ENCODE data around the gene CDK19. TPM values are rescaled to one million over a fixed set of nuclear protein-coding genes. Genes with fewer than 3 reads are reported as not detected.
"Not testable (repeated sequence)": the region's sequence is repeated elsewhere in the genome, so short reads cannot be mapped to it uniquely, and the experiment has no call there.

The CDK19 gene
- polyA plus RNA-seq, 4 donors: 31.3 to 48.7 (median 45.4) TPM

GRCh38 chr6:110633731-110634213 lies 181.5 kb downstream of the CDK19 start:
- DNase-seq (ENCODE audit: low read depth in 4 of 4, low spot score in 3 of 4): no peak

GRCh38 chr6:110629153-110629552 lies 186.1 kb downstream of the CDK19 start:
- no peak for DNase-seq (ENCODE audit: low read depth in 4 of 4, low spot score in 3 of 4)

GRCh38 chr6:110628330-110628729 lies 186.9 kb downstream of the CDK19 start:
- DNase-seq (ENCODE audit: low read depth in 4 of 4, low spot score in 3 of 4): no peak

- DNase-seq (ENCODE audit: low read depth in 4 of 4, low spot score in 3 of 4): no peak
Measured at GRCh38 chr6:110626442-110626841, 188.8 kb downstream of the CDK19 start.

GRCh38 chr6:110625883-110626282 lies 189.4 kb downstream of the CDK19 start:
- no peak for DNase-seq (ENCODE audit: low read depth in 4 of 4, low spot score in 3 of 4)

- no peak for DNase-seq (ENCODE audit: low read depth in 4 of 4, low spot score in 3 of 4)
Measured at GRCh38 chr6:110622912-110623578, 192.2 kb downstream of the CDK19 start.

- DNase-seq (ENCODE audit: low read depth in 4 of 4, low spot score in 3 of 4): no peak
Measured at GRCh38 chr6:110621061-110621460, 194.2 kb downstream of the CDK19 start.

- no peak for DNase-seq (ENCODE audit: low read depth in 4 of 4, low spot score in 3 of 4)
Measured at GRCh38 chr6:110620065-110620464, 195.2 kb downstream of the CDK19 start.

- DNase-seq (ENCODE audit: low read depth in 4 of 4, low spot score in 3 of 4): no peak
Measured at GRCh38 chr6:110619275-110619908, 195.9 kb downstream of the CDK19 start.

GRCh38 chr6:110618591-110619267 lies 196.5 kb downstream of the CDK19 start:
- DNase-seq (ENCODE audit: low read depth in 4 of 4, low spot score in 3 of 4): no peak

- DNase-seq (ENCODE audit: low read depth in 4 of 4, low spot score in 3 of 4): no peak
Measured at GRCh38 chr6:110617057-110617456, 198.2 kb downstream of the CDK19 start.

- no peak for DNase-seq (ENCODE audit: low read depth in 4 of 4, low spot score in 3 of 4)
Measured at GRCh38 chr6:110615722-110616121, 199.5 kb downstream of the CDK19 start.

GRCh38 chr6:110614586-110614985 lies 200.7 kb downstream of the CDK19 start:
- DNase-seq (ENCODE audit: low read depth in 4 of 4, low spot score in 3 of 4): no peak

GRCh38 chr6:110614106-110614505 lies 201.2 kb downstream of the CDK19 start:
- DNase-seq (ENCODE audit: low read depth in 4 of 4, low spot score in 3 of 4): no peak

GRCh38 chr6:110613356-110613755 lies 201.9 kb downstream of the CDK19 start:
- no peak for DNase-seq (ENCODE audit: low read depth in 4 of 4, low spot score in 3 of 4)

- no peak for DNase-seq (ENCODE audit: low read depth in 4 of 4, low spot score in 3 of 4)
Measured at GRCh38 chr6:110612298-110612697, 203.0 kb downstream of the CDK19 start.

- DNase-seq (ENCODE audit: low read depth in 4 of 4, low spot score in 3 of 4): no peak
Measured at GRCh38 chr6:110609101-110609500, 206.2 kb downstream of the CDK19 start.

GRCh38 chr6:110608151-110608550 lies 207.1 kb downstream of the CDK19 start:
- no peak for DNase-seq (ENCODE audit: low read depth in 4 of 4, low spot score in 3 of 4)

GRCh38 chr6:110606151-110606550 lies 209.1 kb downstream of the CDK19 start:
- DNase-seq (ENCODE audit: low read depth in 4 of 4, low spot score in 3 of 4): no peak

GRCh38 chr6:110600640-110601039 lies 214.6 kb downstream of the CDK19 start:
- not testable (repeated sequence) for DNase-seq (ENCODE audit: low read depth in 4 of 4, low spot score in 3 of 4)

GRCh38 chr6:110597761-110598160 lies 217.5 kb downstream of the CDK19 start:
- DNase-seq (ENCODE audit: low read depth in 4 of 4, low spot score in 3 of 4): peak in 3 of 4 donors; percentile 22 to 59 (median 28)

- DNase-seq (ENCODE audit: low read depth in 4 of 4, low spot score in 3 of 4): no peak
Measured at GRCh38 chr6:110596354-110596753, 218.9 kb downstream of the CDK19 start.

All from left renal pelvis (tissue), 4 donors.